ENCODE results near the gene DSG4. TPM values are rescaled to one million over a fixed set of nuclear protein-coding genes. Genes with fewer than 3 reads are reported as not detected.

DSG4 gene
- total RNA-seq, 2 experiments from 2014 or later = not detected

GRCh38 chr18:31419457-31419932, 42.9 kb downstream of the DSG4 start:
- CTCF ChIA-PET = no interaction called here
- intact Hi-C loops (cut with micrococcal nuclease) = no loop called here
- Mint-ChIP-seq H3K27me3 (no peaks in the 10 kb centered on the region), H3K27ac (no peak overlapping the region), H3K4me3 (no peak overlapping the region), H3K4me1 (ENCODE audit: low read depth) (no peaks in the 10 kb centered on the region), H3K9me3 (peaks cover 5% of the 10 kb centered on the region), H3K36me3 (no peaks in the 10 kb centered on the region)
- no peak for DNase-seq
- POLR2A ChIA-PET = no interaction called here

- Mint-ChIP-seq H3K27me3 (no peaks in the 10 kb centered on the region), H3K36me3 (no peaks in the 10 kb centered on the region), H3K4me3 (no peak overlapping the region), H3K9me3 (peaks cover 5% of the 10 kb centered on the region), H3K27ac (no peak overlapping the region), H3K4me1 (ENCODE audit: low read depth) (no peaks in the 10 kb centered on the region)
- DNase-seq = no peak
- CTCF ChIA-PET = no interaction called here
- POLR2A ChIA-PET = no interaction called here
- intact Hi-C loops (cut with micrococcal nuclease) = no loop called here
Observed at GRCh38 chr18:31420032-31420431, 43.5 kb downstream of the DSG4 start.

GRCh38 chr18:31420524-31420923, 43.9 kb downstream of the DSG4 start:
- Mint-ChIP-seq H3K27ac (no peak overlapping the region), H3K4me3 (no peak overlapping the region), H3K9me3 (peaks cover 5% of the 10 kb centered on the region), H3K4me1 (ENCODE audit: low read depth) (no peaks in the 10 kb centered on the region), H3K27me3 (no peaks in the 10 kb centered on the region), H3K36me3 (no peaks in the 10 kb centered on the region)
- ChIA-PET POLR2A (no interaction called here), CTCF (no interaction called here)
- no peak for DNase-seq
- intact Hi-C loops (cut with micrococcal nuclease) = no loop called here

- H3K27ac Mint-ChIP-seq = no peak overlapping the region
- peaks cover 2% of the 10 kb centered on the region for H3K9me3 Mint-ChIP-seq
- H3K36me3 Mint-ChIP-seq = no peaks in the 10 kb centered on the region
- no peak overlapping the region for H3K4me3 Mint-ChIP-seq
- ChIA-PET POLR2A (no interaction called here), CTCF (interaction anchor here (0.8 to 1.1 kb wide), 2 partner anchors 119 to 132 kb away, joined by 3 to 4 read pairs; no protein-coding TSS in a partner anchor)
- intact Hi-C loops (cut with micrococcal nuclease) = no loop called here
- H3K4me1 Mint-ChIP-seq (ENCODE audit: low read depth) = no peaks in the 10 kb centered on the region
- DNase-seq = peak; percentile 14
- H3K27me3 Mint-ChIP-seq = no peaks in the 10 kb centered on the region
Observed at GRCh38 chr18:31424383-31424988, 47.9 kb downstream of the DSG4 start.

- no peaks in the 10 kb centered on the region for H3K27me3 Mint-ChIP-seq
- H3K4me3 Mint-ChIP-seq = no peak overlapping the region
- no peaks in the 10 kb centered on the region for H3K4me1 Mint-ChIP-seq (ENCODE audit: low read depth)
- CTCF ChIA-PET = no interaction called here
- no peak for DNase-seq
- POLR2A ChIA-PET = no interaction called here
- peaks cover 2% of the 10 kb centered on the region for H3K9me3 Mint-ChIP-seq
- H3K27ac Mint-ChIP-seq = no peak overlapping the region
- H3K36me3 Mint-ChIP-seq = no peaks in the 10 kb centered on the region
- intact Hi-C loops (cut with micrococcal nuclease) = no loop called here
Observed at GRCh38 chr18:31426021-31426420, 49.4 kb downstream of the DSG4 start.

GRCh38 chr18:31426871-31427406, 50.4 kb downstream of the DSG4 start:
- H3K4me3 Mint-ChIP-seq = no peak overlapping the region
- ChIA-PET CTCF (no interaction called here), POLR2A (no interaction called here)
- DNase-seq = no peak
- H3K9me3 Mint-ChIP-seq = peaks cover 2% of the 10 kb centered on the region
- intact Hi-C loops (cut with micrococcal nuclease) = no loop called here
- no peak overlapping the region for H3K27ac Mint-ChIP-seq
- H3K4me1 Mint-ChIP-seq (ENCODE audit: low read depth) = no peaks in the 10 kb centered on the region
- no peaks in the 10 kb centered on the region for H3K36me3 Mint-ChIP-seq
- H3K27me3 Mint-ChIP-seq = no peaks in the 10 kb centered on the region

- Mint-ChIP-seq H3K27me3 (no peaks in the 10 kb centered on the region), H3K4me1 (ENCODE audit: low read depth) (no peaks in the 10 kb centered on the region), H3K4me3 (no peak overlapping the region), H3K9me3 (no peaks in the 10 kb centered on the region), H3K27ac (no peak overlapping the region), H3K36me3 (no peaks in the 10 kb centered on the region)
- DNase-seq = no peak
- ChIA-PET POLR2A (no interaction called here), CTCF (no interaction called here)
- intact Hi-C loops (cut with micrococcal nuclease) = no loop called here
Observed at GRCh38 chr18:31428211-31428610, 51.6 kb downstream of the DSG4 start.

- ChIA-PET CTCF (no interaction called here), POLR2A (no interaction called here)
- no peak overlapping the region for H3K27ac Mint-ChIP-seq
- no peak overlapping the region for H3K4me3 Mint-ChIP-seq
- intact Hi-C loops (cut with micrococcal nuclease) = no loop called here
- H3K4me1 Mint-ChIP-seq (ENCODE audit: low read depth) = no peaks in the 10 kb centered on the region
- no peak for DNase-seq
- H3K27me3 Mint-ChIP-seq = no peaks in the 10 kb centered on the region
- H3K9me3 Mint-ChIP-seq = no peaks in the 10 kb centered on the region
- H3K36me3 Mint-ChIP-seq = no peaks in the 10 kb centered on the region
Observed at GRCh38 chr18:31429623-31430022, 53.0 kb downstream of the DSG4 start.

GRCh38 chr18:31430072-31430471, 53.5 kb downstream of the DSG4 start:
- Mint-ChIP-seq H3K9me3 (no peaks in the 10 kb centered on the region), H3K27me3 (no peaks in the 10 kb centered on the region), H3K27ac (no peak overlapping the region), H3K4me1 (ENCODE audit: low read depth) (no peaks in the 10 kb centered on the region), H3K4me3 (no peak overlapping the region), H3K36me3 (no peaks in the 10 kb centered on the region)
- intact Hi-C loops (cut with micrococcal nuclease) = no loop called here
- DNase-seq = no peak
- ChIA-PET POLR2A (no interaction called here), CTCF (no interaction called here)

- H3K4me1 Mint-ChIP-seq (ENCODE audit: low read depth) = no peaks in the 10 kb centered on the region
- CTCF ChIA-PET = no interaction called here
Observed at GRCh38 chr18:31430554-31430953, 54.0 kb downstream of the DSG4 start.

GRCh38 chr18:31432316-31432715, 55.7 kb downstream of the DSG4 start:
- CTCF ChIA-PET = no interaction called here

More at GRCh38 chr18:31430554-31430953, 54.0 kb downstream of the DSG4 start:
- no peaks in the 10 kb centered on the region for H3K36me3 Mint-ChIP-seq
- no peaks in the 10 kb centered on the region for H3K9me3 Mint-ChIP-seq
- H3K27me3 Mint-ChIP-seq = no peaks in the 10 kb centered on the region
- intact Hi-C loops (cut with micrococcal nuclease) = no loop called here
- no peak overlapping the region for H3K27ac Mint-ChIP-seq
- no peak overlapping the region for H3K4me3 Mint-ChIP-seq
- no peak for DNase-seq
- POLR2A ChIA-PET = no interaction called here

GRCh38 chr18:31436825-31437224, 60.2 kb downstream of the DSG4 start:
- intact Hi-C loops (cut with micrococcal nuclease) = no loop called here
- no peaks in the 10 kb centered on the region for H3K9me3 Mint-ChIP-seq
- no peaks in the 10 kb centered on the region for H3K36me3 Mint-ChIP-seq
- no peak overlapping the region for H3K27ac Mint-ChIP-seq
- no peaks in the 10 kb centered on the region for H3K27me3 Mint-ChIP-seq
- no peaks in the 10 kb centered on the region for H3K4me1 Mint-ChIP-seq (ENCODE audit: low read depth)
- no peak overlapping the region for H3K4me3 Mint-ChIP-seq
- no peak for DNase-seq
- ChIA-PET POLR2A (no interaction called here), CTCF (interaction anchor here (0.6 kb wide), 1 partner anchor 901 kb away, joined by 3 read pairs; no protein-coding TSS in a partner anchor)

More at GRCh38 chr18:31432316-31432715, 55.7 kb downstream of the DSG4 start:
- POLR2A ChIA-PET = no interaction called here
- Mint-ChIP-seq H3K9me3 (no peaks in the 10 kb centered on the region), H3K4me1 (ENCODE audit: low read depth) (no peaks in the 10 kb centered on the region), H3K36me3 (no peaks in the 10 kb centered on the region), H3K27ac (no peak overlapping the region), H3K27me3 (no peaks in the 10 kb centered on the region), H3K4me3 (no peak overlapping the region)
- no peak for DNase-seq
- intact Hi-C loops (cut with micrococcal nuclease) = no loop called here

- ChIA-PET CTCF (no interaction called here), POLR2A (no interaction called here)
- Mint-ChIP-seq H3K4me3 (no peak overlapping the region), H3K27me3 (no peaks in the 10 kb centered on the region), H3K27ac (no peak overlapping the region), H3K4me1 (ENCODE audit: low read depth) (no peaks in the 10 kb centered on the region), H3K36me3 (no peaks in the 10 kb centered on the region), H3K9me3 (no peaks in the 10 kb centered on the region)
- intact Hi-C loops (cut with micrococcal nuclease) = no loop called here
- DNase-seq = no peak
Observed at GRCh38 chr18:31438402-31438801, 61.8 kb downstream of the DSG4 start.

Data from activated CD4-positive, alpha-beta memory T cell treated with anti-CD3 and anti-CD28 coated beads for 36 hours (primary cell).